NCI-H82 treated with DMSO at 0.1 percent for 48 hours (cell line): ENCODE results near the gene ARID1B.

ENCODE experiments used
- DNase-seq: peaks from one replicate; lab custom pipeline; 2025; ENCODE audit not compliant: unreplicated experiment; lab: John Stamatoyannopoulos, UW

ARID1B gene

DNA sequence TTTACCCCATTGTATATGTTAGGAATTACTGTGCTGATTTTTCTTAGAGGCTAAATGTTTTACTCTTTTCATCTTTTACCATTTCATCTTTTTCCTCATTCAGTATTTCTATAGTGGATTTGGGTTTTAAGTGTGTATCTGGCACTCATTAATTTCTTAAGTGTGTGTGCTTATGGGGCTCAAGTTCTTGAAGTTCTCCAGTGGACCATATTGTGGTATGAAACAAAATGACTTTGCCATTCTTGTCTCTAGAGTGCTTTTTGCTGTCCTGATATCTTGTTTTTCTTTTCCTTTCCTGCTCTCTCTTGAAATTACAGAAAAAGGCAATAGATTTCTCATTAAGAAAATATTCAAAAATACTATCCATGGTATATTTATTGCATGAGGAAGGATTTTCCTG, 123.1 kb downstream of the ARID1B start:
- DNase-seq, result no peak

DNA sequence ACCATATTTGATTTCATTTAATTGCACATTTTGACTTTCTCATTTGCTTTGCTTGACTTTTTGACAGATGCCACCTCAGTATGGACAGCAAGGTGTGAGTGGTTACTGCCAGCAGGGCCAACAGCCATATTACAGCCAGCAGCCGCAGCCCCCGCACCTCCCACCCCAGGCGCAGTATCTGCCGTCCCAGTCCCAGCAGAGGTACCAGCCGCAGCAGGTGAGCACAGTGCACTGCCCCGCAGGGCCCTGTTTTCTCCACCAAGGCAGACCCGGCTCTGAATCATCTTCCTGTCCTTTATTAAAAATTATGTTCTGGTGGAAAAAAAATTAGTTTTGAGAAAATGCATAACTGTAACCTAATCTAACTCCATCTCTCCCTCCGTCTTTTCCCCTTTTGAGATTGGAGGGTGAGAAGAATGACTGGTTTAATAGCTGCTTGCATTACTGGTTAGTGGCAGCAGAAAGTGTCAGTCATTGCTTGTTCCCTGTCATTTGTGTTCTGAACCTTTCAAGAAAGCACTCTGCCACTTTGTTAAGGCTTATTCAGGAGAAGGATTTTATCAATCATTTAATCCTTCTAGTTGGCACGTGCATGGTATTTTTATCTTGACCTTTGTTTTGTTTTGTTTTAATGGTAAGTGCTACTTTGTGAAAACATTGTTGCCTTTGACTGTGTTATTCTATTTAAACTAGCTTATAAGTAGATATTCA, 124.3 kb downstream of the ARID1B start:
- DNase-seq, result no peak

DNA sequence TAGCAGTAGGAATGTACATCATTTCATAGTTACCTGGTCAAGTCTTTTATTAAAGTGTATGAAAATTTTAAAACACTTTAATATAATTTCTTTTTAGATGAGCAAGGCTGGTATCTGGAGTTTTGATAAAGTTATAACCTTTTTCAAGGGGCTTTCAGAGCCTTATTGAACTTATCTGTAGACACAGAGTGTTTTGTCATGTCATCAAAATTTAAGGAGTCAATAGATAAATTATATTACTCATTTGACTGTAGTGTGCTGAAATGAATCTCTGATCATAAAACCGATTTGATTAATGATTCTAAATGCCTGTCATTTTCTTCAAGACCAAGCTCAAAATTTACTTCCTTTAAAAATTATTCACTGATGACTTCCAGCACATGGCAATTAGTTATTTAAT, 125.6 kb downstream of the ARID1B start:
- no peak for DNase-seq

DNA sequence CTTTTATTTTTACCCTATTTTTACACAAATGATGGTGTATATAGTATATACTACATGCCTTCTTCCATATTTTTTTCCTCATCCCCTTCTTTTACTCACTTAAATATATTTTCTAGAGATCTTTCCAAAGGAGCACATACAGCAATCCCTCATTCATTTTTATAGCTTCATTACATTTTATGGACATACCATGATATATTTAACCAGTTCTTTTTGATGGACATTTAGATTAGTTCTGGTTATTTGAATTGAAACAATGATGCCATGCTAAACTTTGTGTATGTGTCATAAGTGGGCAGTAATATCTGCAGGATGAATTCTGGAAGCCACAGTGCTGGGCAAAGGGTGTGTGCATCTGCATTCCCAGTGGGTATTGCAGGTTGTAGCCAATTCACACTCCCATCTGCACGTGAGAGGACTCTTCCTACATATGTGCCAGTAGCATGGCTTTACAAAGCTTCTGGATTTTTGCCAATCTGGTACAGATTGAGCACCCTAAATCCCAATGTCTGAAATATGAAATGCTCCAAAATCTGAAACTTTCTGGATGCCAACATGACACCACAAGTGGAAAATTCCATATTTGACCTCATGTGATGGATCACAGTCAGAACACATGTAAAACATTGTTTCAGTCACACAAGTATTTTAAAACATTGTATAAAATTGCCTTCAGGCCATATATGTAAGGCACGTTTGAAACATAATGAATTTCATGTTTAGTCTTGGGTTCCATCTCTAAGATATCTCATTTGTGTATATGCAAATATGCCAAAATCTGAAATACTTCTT, 127.2 kb downstream of the ARID1B start:
- DNase-seq, result no peak

DNA sequence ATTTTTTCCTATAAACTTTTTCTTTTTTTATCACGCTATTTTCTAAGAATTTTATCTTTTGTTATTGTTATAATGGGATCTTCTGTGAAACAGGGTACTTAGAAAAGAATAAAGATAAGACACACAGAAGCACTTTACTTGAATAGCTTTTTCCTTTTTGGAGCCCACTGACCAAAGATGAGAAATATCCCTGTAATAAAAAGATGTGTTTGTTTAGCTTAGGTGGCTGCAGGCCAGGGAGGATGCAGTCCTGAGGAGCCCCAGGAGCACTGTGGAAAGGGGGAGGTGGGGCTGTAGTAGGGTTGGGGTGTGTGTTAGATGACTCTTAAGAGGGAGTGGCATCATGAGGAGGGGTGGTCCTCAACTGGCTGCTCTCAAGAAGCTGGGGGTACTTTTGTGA, 128.6 kb downstream of the ARID1B start:
- DNase-seq, result no peak

DNA sequence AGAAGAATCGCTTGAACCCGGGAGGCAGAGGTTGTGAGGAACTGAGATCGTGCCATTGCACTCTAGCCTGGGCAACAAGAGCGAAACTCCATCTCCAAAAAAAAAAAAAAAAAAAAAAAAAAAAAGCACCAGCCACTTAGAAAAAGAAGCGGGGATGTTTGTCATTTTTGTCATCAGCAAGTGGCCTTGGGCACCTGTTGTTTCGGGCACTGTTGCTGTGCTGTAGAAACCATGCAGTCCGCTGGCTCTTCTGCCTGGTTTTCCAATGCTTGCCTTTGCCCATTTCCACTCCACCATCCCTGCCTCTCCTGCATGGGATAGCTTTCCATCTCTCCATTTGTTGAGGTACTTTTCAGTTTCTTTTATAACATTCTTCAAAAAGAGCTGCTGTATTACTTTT, 129.3 kb downstream of the ARID1B start:
- DNase-seq, result no peak

DNA sequence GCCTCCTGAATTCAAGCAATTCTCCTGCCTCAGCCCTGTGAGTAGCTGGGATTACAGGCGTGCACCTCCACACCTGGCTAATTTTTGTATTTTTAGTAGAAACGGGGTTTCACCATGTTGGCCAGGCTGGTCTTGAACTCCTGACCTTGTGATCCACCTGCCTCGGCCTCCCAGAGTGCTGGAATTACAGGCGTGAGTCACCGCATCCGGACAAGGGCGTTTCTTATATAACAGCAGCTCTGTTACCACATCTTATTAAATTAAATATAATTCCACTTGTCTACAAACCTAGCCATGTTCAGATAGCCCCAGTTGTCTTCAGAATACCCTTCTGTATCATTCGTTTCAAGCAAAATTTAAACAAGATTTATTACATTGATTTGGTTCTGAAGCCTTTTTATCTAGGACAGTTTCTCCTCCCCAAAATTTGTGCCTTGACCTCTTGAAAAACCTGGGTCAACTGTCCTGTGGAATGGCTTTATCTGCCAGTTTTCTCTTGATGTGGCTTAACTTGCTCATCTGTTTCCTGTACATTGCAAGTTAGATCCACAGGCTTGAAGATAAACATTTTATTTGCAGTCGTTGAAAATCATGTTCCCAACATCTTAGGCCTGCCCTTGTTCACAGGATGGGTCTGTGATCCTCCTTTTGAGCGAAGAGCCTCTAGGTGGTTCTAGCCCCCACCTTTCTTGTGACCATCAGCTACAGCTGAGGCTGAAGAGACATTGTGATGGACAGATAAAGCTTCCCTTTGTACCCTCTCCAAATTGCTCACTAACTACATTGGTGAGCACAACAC, 132.2 kb downstream of the ARID1B start:
- DNase-seq, result no peak

DNA sequence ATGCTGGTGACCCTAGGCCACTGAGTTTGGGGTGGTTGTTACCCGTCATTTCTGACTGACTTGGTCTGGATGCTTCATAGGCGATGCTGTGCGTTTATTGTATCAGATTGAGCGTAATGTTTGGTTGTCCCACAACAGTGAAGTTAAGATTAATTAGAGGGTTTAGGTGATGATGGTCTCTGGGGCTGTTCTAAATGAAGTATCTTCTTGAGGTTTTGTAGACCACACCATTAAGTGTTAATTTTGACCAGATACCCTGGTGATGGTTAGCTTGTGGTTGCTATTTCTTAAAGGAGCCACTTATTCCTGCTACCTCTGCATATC, 132.8 kb downstream of the ARID1B start:
- no peak for DNase-seq

DNA sequence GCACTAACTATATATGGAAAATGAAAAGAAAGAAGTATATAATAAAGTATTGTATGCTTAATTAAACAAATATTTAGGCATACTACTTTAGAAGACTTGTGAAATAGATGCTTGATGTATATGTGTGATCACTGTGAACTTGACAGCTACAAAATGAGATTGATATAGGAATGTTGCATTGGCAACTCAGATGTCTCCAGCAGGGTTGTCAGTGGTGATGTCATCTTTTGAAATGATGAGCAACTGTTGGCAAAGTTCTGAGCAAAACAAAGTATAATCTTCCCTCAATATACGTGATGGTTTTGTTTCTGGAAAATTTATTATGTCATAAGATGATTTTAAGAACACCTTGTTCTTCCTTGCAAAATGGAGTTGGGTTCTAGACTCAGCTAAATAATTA, 133.8 kb downstream of the ARID1B start:
- DNase-seq, result no peak

DNA sequence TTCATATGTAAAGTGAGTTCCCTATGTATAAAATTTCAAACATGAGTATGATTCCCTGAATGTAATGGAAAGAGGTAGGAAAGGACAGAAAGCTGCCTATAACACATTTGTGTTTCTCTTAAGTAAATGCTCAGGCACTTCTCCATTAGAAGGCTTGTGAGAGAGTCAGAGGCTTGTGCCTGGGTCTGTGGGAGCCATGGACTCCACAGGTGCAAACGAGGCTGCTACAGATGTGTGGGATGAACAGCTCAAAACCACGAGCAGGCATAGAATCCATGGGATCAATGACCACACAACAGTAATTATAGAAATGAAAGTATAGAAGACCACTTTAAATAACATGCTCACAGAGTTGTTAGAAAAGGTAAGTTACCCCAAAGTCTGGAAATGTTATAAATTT, 134.4 kb downstream of the ARID1B start:
- no peak for DNase-seq

DNA sequence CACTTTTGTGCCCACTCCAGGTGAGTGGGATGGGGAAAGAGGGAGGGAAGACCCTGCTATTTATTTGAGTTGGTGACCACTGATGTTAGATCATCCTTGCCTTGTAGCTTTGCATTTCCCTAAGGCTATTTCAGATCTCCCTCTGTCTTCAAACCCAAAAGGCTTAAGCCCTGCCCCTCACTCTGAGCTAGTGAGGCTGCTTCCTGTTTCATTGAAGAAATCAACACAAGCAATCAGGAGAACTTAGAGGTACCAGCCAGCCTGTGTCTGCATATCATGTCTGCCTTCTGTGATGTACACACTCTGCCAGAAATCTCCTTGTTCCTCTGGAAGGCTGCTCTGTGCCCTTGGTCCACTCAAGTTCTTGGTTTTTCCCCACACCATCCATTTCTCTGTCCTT, 135.3 kb downstream of the ARID1B start:
- DNase-seq, result no peak

DNA sequence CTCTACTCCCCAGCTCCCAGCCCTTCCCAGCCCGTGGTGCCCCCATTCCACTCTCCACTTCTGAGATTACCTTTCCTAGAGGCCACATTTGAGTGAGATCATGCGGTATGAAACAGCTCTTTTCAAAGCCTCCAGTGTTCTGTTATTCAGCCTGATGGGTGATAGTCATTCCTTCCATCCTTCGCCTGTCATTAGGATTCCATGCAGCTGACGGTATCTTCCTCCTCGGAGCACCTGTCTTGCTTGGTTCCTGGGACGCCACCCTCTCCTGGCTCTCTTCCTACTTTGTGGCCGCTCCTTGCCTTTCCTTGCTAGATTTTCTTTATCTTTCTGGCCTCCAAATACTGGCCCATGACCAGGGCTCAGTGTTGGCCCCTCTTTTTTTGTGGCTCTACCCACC, 137.0 kb downstream of the ARID1B start:
- no peak for DNase-seq

DNA sequence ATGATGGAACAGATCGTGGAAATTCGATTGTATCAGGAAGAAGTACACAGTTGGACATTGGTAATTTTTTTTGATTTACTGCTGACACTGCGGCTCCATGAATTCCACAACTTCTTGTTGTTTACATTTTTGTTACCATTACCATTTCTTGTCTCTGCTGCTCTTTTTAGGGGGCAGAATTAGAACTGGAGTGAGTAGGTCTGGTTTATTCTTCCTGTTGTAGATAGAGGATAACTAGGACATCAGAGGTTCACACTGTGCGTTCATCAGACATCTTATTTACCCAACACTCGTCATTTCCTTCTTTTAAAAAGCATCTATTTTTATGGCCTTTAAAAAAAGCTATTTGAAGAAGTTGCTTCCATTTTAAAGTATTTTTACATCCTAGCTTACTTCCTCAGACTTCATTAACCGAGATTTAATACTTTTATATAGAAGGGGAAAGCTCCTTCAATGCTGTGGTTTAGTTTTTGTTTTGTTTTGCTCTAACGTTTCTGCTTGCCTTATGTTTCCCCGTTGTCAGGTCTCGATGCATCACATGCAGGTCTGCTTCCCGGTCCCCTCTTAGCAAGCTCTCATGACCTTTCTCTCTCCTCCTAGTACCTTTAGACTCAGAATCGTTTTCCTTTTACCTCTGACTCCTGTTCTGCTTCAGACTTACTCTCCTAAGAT, 139.1 kb downstream of the ARID1B start:
- DNase-seq, result no peak

DNA sequence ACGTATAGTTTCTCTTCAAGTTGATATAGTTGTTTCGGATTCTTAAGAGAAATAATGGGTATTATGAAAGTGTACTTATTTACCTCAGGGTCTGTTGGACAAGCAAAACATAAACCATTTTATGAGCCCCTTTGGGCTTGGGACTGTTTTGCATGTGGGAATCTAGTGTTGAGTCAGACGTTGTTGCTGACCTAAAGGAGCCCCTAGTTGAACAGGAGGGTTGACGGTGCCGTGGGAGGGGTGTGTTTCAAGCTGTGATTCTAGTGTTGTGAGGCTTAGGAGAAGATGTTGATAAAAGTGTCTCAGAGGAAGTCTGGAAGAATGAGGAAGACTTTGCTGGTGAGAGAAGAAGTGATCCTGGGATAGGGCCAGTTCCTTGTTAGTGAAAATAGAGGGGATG, 140.0 kb downstream of the ARID1B start:
- no peak for DNase-seq

DNA sequence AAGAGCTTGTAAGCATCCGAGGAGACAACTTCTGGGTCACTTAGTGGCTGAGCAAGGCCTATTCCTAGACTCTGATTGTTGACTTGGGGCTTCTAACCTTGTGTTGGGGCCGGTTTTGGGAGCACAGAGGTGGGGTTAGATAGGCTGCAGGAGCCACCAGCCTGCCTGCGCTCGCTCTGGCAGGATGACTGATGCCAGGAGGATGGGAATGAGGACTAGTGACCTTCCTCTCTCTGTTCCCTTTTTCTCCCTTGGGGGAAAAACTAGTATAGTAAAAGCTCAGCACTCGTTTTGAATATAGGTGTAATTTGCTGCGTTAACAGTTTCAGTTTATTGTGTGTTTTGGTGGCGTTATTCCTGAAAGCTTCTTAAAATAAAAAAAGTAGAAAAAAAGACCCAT, 141.5 kb downstream of the ARID1B start:
- DNase-seq, result no peak

DNA sequence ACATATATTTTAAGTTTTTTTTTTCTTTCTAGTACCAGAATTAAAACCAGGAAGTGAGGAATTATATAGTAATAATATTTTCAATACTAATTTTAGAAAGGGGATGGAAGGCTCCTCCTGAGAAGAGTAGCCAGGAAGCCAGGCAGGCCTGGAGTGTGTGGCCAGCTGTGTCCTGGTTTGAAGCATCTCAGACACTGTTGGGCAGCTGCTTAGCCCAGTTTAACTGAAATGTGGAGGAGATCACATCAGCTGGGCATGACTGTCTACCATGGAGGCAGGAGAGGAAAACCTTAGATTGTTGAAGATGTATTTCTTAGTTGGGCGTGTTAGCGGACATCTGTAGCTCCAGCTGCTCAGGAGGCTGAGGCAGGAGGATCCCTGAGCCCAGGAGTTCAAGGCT, 142.2 kb downstream of the ARID1B start:
- no peak for DNase-seq

DNA sequence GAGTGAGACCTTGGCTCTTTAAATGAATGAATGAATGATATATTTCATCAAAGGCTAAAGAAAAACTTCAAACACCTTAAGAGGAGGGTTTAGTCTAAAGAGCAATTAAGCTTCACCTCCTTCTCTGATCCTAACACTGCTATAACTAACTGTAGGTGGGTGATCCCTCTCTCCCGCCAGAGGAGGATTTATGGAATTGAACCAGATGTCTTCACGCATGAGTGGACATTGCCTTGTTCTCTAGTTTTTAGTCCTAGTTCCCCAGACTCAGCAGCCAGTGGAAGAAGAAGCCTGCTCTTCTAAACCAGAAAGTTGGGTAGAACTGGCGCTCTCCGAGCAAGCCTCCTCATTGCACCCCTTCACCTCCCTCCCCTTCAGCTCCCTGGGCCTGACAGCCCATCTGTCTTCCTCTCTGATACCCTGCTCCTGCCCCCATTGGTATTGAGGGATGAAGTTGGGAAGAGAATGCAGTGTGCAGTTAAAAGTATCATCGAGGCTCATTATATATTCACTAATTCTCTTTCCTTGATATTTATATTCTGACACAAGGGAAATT, 142.7 kb downstream of the ARID1B start:
- DNase-seq, result peak; percentile 29

DNA sequence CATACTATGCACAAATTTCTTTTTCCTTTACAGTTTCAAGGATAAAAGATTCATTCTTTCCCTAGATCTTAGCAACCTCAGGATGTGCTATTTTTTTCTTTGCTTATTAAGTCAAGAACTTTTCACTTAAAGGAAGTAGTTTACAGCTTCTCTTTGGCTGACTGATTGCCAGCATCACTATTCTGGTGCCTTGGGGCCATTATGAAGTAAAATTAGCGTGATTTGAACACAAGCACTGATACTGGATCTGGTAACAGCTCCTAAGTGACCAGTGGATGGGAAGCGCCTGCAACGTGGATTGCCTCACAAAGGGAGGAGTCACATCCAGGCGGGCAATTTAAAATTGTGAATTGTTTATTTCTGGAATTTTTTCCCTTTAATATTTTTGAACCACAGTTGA, 147.1 kb downstream of the ARID1B start:
- no peak for DNase-seq

DNA sequence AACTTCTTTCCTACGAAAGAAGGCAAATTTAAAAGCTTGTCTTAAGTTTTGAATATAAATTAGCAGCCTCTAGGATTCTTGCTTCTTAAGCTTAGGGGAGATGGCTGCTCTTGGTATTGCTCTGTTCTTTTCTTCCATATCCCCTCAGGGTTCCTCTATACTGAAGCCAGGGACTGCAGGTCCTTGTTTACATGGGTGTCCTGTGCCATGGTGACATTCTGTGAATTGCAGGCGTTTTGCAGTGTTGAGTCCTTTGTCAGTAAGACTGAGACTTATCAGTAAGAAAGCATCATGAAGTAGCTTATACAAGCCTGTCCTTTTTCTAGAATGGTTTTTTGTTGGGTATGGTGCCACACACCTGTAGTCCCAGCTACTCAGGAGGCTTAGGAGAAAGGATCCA, 147.8 kb downstream of the ARID1B start:
- DNase-seq, result no peak

DNA sequence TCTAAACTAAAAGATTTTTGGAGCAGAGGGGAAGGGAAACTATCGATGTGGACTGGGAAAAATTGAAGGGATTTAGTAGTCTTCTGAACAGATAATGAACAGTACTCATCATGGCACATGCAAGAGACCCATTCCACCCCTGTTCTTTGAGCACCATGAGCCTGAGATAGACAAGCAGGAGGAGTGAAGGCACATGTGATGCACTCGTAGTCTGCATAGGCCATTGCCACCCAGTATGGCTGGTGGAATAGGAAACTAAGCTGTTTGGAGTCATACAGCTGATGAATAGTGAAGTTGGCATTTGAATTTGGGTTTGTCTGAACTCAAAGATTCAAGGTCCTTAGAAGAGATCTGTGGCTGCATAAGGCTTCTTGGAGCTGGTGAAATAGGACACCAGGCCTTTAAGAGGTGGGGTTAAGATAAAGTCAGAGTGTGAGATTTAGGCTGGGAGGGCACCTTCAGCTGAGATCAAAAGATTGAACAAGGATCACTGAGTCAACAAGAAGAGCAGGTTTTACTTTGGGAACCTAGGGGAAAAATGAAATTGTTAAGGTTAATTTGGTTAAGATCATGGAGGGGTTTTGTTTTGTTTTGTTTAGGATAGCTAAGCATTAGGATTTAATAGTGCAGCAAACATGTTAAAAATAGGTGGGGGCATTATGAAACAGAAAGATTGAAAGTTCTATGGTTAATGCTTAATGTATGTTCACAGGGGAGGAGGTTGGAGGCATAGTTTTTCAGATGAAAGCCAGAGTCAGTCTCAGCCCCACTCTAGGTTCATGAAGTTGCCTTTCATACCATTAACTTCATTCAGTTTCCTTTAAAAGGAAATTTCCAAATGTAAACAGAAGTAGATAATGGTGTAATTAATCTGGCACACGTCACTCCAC, 148.8 kb downstream of the ARID1B start:
- no peak for DNase-seq
